GM18526 (cell line): ENCODE results near the gene HIBADH.

Experiments used
- POLR2A ChIP-seq: IDR thresholded peaks from 3 replicates; pipeline ENCODE4 v1.6.1; 2011; ENCODE audit not compliant: insufficient read length; ENCODE audit errors: extremely low read depth

The HIBADH gene

GRCh38 chr7:27516421-27516820 lies 146.3 kb downstream of the HIBADH start:
- no peak for TF ChIP-seq POLR2A

- no peak for TF ChIP-seq POLR2A
Observed at GRCh38 chr7:27515933-27516332, 146.8 kb downstream of the HIBADH start.

GRCh38 chr7:27514861-27515260 lies 147.8 kb downstream of the HIBADH start:
- TF ChIP-seq POLR2A = no peak

GRCh38 chr7:27513885-27514284 lies 148.8 kb downstream of the HIBADH start:
- TF ChIP-seq POLR2A = no peak

- TF ChIP-seq POLR2A = no peak
Observed at GRCh38 chr7:27510541-27510940, 152.1 kb downstream of the HIBADH start.

- TF ChIP-seq POLR2A = no peak
Observed at GRCh38 chr7:27501001-27501400, 161.7 kb downstream of the HIBADH start.

- TF ChIP-seq POLR2A = no peak
Observed at GRCh38 chr7:27492224-27492623, 170.5 kb downstream of the HIBADH start.

GRCh38 chr7:27491534-27491933 lies 171.1 kb downstream of the HIBADH start:
- no peak for TF ChIP-seq POLR2A

- no peak for TF ChIP-seq POLR2A
Observed at GRCh38 chr7:27487509-27487908, 175.2 kb downstream of the HIBADH start.

- TF ChIP-seq POLR2A = no peak
Observed at GRCh38 chr7:27484451-27484850, 178.2 kb downstream of the HIBADH start.

GRCh38 chr7:27482219-27482618 lies 180.5 kb downstream of the HIBADH start:
- TF ChIP-seq POLR2A = no peak

GRCh38 chr7:27478556-27478955 lies 184.1 kb downstream of the HIBADH start:
- no peak for TF ChIP-seq POLR2A

- TF ChIP-seq POLR2A = no peak
Observed at GRCh38 chr7:27478084-27478483, 184.6 kb downstream of the HIBADH start.

GRCh38 chr7:27476493-27476892 lies 186.2 kb downstream of the HIBADH start:
- no peak for TF ChIP-seq POLR2A
